Measurements from ENCODE around the gene AP2A2. TPM values are rescaled to one million over a fixed set of nuclear protein-coding genes. Genes with fewer than 3 reads are reported as not detected.

Gene AP2A2
- total RNA-seq, 1 donor from 2014 or later, result 91.4 TPM

- no peak for TF ChIP-seq CTCF (IDR thresholded peaks at IDR 0.05; ENCODE audit: insufficient read depth, low read length, poor library complexity, severe bottlenecking)
- no peak overlapping the region for H3K4me3 ChIP-seq (ENCODE audit: low read depth, low read length)
- DNase-seq (ENCODE audit: low read depth), result no peak
- H3K36me3 ChIP-seq (ENCODE audit: control insufficient read depth, insufficient read depth, low read length), result peaks cover 3% of the 10 kb centered on the region
- no peaks in the 10 kb centered on the region for H3K27me3 ChIP-seq (ENCODE audit: control insufficient read depth, insufficient read depth, low read length)
Measured at GRCh38 chr11:1006762-1007161, 81.1 kb downstream of the AP2A2 start.

DNA sequence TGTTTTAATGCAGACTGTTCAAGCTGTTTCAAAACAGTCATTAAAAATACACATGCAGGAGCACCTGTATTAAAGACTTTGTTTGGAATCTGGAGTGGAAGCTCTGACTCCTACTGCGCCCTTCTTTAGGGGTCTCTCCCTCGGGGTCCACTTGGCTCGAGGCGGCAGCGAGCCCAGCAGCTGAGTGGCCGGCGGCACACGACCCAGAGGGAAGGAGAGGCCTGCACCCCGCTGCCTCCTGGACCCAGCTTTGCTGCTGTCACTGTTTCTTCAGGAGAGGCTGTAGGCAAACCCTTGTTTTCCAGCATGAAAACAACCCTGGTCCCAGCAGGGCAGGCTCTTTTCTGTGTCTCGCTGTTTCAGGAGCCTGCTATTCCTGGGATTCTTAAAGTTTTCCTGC is 81.6 kb downstream of the AP2A2 start:
- TF ChIP-seq CTCF (IDR thresholded peaks at IDR 0.05; ENCODE audit: insufficient read depth, low read length, poor library complexity, severe bottlenecking), result no peak
- no peak for DNase-seq (ENCODE audit: low read depth)
- no peaks in the 10 kb centered on the region for H3K27me3 ChIP-seq (ENCODE audit: control insufficient read depth, insufficient read depth, low read length)
- no peak overlapping the region for H3K4me3 ChIP-seq (ENCODE audit: low read depth, low read length)
- peaks cover 3% of the 10 kb centered on the region for H3K36me3 ChIP-seq (ENCODE audit: control insufficient read depth, insufficient read depth, low read length)

GRCh38 chr11:1008001-1008802 is 82.5 kb downstream of the AP2A2 start:
- no peak for DNase-seq (ENCODE audit: low read depth)
- TF ChIP-seq CTCF (IDR thresholded peaks at IDR 0.05; ENCODE audit: insufficient read depth, low read length, poor library complexity, severe bottlenecking), result no peak
- peaks cover 3% of the 10 kb centered on the region for H3K36me3 ChIP-seq (ENCODE audit: control insufficient read depth, insufficient read depth, low read length)
- no peaks in the 10 kb centered on the region for H3K27me3 ChIP-seq (ENCODE audit: control insufficient read depth, insufficient read depth, low read length)
- H3K4me3 ChIP-seq (ENCODE audit: low read depth, low read length), result no peak overlapping the region

DNA sequence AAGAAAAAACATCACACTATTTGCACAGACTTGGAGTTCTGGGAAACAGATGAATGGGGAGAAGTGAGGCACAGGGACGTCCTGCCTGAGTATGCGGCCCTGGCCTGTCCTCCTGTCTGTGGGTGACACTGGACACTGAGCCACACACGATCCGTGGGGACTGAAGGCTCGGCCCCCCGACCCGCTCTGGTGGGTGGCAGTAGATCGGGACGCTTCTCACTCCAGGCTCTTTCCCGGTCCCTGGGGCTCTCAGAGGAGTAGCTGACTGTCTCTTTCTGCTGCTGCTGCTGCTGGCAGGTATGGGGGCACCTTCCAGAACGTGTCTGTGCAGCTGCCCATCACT is 83.1 kb downstream of the AP2A2 start:
- H3K36me3 ChIP-seq (ENCODE audit: control insufficient read depth, insufficient read depth, low read length), result peaks cover 3% of the 10 kb centered on the region

GRCh38 chr11:1009371-1009770 is 83.7 kb downstream of the AP2A2 start:
- H3K36me3 ChIP-seq (ENCODE audit: control insufficient read depth, insufficient read depth, low read length), result peaks cover 3% of the 10 kb centered on the region
- H3K4me3 ChIP-seq (ENCODE audit: low read depth, low read length), result no peak overlapping the region
- no peaks in the 10 kb centered on the region for H3K27me3 ChIP-seq (ENCODE audit: control insufficient read depth, insufficient read depth, low read length)
- TF ChIP-seq CTCF (IDR thresholded peaks at IDR 0.05; ENCODE audit: insufficient read depth, low read length, poor library complexity, severe bottlenecking), result no peak
- no peak for DNase-seq (ENCODE audit: low read depth)

More for the DNA sequence above, 83.1 kb downstream of the AP2A2 start:
- TF ChIP-seq CTCF (IDR thresholded peaks at IDR 0.05; ENCODE audit: insufficient read depth, low read length, poor library complexity, severe bottlenecking), result no peak
- Histone ChIP-seq H3K4me3 (ENCODE audit: low read depth, low read length) (no peak overlapping the region), H3K27me3 (ENCODE audit: control insufficient read depth, insufficient read depth, low read length) (no peaks in the 10 kb centered on the region)
- DNase-seq (ENCODE audit: low read depth), result no peak

DNA sequence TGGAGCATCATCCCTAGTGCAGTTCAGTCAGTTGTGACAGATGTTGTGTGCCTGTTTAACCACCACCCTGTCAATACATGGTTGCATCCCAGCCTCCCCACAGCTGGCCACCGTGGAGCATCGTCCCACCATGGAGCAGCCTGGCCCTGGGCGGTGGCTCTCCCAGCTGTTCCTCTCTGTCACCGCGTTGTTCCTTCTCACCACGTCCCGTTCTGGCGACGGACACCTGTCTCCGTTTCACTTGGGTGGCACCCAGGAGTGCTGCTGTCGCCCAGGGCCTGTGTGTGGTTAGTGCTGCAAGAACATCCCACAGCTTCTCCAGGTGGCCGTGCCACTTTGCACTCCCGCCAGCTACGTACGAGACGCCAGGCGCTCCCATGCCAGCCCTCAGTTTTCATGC is 84.3 kb downstream of the AP2A2 start:
- no peak for DNase-seq (ENCODE audit: low read depth)
- Histone ChIP-seq H3K4me3 (ENCODE audit: low read depth, low read length) (no peak overlapping the region), H3K36me3 (ENCODE audit: control insufficient read depth, insufficient read depth, low read length) (peaks cover 3% of the 10 kb centered on the region), H3K27me3 (ENCODE audit: control insufficient read depth, insufficient read depth, low read length) (no peaks in the 10 kb centered on the region)
- TF ChIP-seq CTCF (IDR thresholded peaks at IDR 0.05; ENCODE audit: insufficient read depth, low read length, poor library complexity, severe bottlenecking), result no peak
